ENCODE measurements around the gene CLIC4.
"Not testable (repeated sequence)": the region's sequence is repeated elsewhere in the genome, so short reads cannot be mapped to it uniquely, and the experiment has no call there.

The CLIC4 gene

DNA sequence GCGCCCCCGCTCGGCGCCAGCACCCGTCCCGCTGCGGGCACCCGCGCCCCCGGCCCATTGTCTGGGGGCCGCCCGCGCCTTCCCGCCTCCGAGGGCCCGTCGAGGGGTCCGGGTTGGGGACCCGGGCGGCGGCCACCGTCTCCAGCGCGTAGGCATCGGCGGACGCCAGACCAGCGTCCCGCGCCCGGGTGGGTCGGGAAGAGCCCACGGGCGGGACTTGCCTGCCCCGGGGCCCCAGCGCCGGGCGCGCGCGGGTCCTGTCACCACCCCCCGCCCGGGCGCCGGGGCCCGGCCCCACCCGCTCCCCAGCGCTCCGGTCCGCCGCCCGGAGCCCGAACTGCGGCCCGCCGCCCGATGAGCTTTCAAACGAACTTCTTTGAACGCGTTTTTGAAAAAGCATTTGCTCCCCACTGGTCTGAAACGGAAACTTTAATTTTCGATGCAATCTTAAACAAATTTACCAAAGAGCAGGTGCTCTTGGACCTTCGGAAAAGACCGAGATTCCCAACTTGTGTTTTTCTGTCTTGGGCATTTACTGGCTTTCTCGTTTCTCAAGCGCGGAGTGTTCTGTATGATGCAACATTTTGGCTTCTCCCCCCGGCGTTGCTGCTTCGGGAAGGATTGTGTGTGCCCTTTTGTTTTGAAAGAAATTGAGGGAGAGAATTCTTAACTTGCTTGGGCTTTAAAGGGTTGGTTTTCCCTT, 615 bp downstream of the CLIC4 start:
- no peak for DNase-seq (ENCODE audit: low read depth)

GRCh38 chr1:24748191-24749121, 3.2 kb downstream of the CLIC4 start:
- no peak for DNase-seq (ENCODE audit: low read depth)

GRCh38 chr1:24749252-24749651, 4.0 kb downstream of the CLIC4 start:
- DNase-seq (ENCODE audit: low read depth), result no peak

- no peak for DNase-seq (ENCODE audit: low read depth)
These were observed 4.6 kb downstream of the CLIC4 start for GRCh38 chr1:24749886-24750285.

DNA sequence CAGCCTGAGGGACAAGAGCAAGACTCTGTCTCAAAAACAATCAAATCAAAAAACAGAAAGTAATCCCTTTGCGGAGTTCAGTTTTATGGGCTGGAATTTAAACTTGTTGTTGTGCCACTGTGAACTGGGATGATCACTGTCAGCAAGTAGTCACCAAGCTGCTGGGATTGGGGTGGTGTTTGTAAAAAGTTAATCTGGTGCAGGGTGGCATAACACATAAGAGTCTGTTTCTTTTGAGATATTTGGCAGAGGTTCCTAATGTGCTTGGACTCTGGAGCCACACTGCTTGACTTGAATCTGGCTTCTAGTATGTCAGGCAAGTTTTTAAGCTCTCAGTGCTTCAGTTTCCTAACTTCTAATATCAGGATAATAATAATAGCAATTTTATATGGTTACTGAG, 6.6 kb downstream of the CLIC4 start:
- no peak for DNase-seq (ENCODE audit: low read depth)

GRCh38 chr1:24752305-24752704, 7.1 kb downstream of the CLIC4 start:
- DNase-seq (ENCODE audit: low read depth), result no peak

- DNase-seq (ENCODE audit: low read depth), result no peak
These were observed 9.0 kb downstream of the CLIC4 start for GRCh38 chr1:24754229-24754628.

- not testable (repeated sequence) for DNase-seq (ENCODE audit: low read depth)
These were observed 10.1 kb downstream of the CLIC4 start for GRCh38 chr1:24755323-24755722.

DNA sequence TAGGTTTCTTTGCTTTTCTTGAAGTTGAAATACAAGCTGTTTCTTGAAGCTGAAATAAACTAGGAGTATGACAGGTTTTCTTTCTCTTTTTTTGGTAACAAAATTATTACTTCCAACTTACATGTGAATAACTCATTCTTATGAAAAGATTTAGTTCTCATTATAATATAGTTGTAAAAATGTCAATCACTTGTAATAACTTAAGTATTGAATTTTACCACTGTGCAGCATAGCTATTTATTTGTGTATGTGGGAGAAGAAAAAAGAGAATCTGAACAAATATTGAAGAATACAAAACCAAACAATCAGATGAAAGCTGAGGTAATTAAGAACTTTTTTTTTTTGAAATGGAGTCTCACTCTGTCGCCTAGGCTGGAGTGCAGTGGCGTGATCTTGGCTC, 11.1 kb downstream of the CLIC4 start:
- DNase-seq (ENCODE audit: low read depth), result no peak

DNA sequence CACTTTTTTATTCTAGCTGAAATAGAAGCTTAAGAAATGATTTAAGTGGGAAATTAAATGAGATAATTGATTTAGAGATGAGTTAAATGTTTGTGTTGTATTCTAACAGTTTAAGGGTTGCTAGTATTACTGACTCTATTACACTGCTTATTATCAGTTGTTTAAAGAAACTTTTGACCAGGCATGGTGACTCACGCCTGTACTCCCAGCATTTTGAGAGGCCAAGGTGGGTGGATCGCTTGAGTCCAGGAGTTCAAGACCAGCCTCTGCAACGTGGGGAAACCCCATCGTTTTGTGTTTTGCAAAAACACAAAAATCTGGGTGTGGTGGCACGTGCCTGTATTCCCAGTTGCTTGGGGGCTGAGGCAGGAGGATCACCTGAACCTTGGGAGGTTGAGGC, 14.2 kb downstream of the CLIC4 start:
- no peak for DNase-seq (ENCODE audit: low read depth)

DNA sequence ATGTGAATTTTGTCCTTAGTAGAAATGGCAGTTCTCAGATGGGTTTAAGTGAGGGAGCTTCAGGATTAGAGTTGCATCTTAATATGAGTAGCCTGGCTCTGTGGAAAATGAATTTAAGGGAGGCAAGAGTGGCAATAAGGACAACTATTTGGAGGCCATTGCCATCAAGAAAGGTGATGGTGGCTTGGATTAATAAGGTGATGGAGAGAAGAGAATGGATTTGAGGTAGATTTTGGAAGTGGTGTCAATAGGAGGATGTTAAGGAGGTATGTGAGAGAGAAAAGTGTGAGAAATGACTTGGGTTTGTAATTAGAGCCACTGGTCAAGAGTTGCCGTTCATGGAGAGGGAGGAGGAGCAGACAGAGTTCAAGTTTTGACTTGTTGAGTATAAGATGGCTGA, 16.3 kb downstream of the CLIC4 start:
- DNase-seq (ENCODE audit: low read depth), result no peak

DNA sequence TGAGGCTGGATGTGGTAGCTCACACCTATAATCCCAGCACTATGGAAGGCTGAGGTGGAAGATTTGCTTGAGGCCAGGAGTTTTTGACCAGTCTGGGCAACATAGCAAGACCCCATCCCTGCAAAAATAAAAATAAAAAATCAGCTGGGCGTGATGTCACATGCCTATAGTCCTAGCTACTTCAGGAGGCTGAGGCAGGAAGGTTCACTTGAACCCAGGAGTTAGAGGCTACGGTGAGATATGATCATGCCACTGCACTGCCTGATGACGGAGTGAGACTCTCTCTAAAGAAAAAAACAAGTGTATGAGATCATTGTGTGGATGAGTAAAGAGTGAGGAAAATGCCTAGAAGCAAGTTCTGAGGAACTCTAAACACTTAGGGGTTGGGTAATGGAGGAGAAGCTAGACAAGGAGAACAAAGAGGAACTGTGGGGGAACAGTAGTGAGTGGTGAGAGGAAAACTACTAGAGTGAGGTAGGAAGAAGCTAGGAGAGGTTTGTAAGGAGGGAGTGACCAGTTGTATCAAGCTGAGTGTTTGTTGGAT, 17.0 kb downstream of the CLIC4 start:
- no peak for DNase-seq (ENCODE audit: low read depth)

- no peak for DNase-seq (ENCODE audit: low read depth)
These were observed 18.4 kb downstream of the CLIC4 start for GRCh38 chr1:24763671-24764070.

DNA sequence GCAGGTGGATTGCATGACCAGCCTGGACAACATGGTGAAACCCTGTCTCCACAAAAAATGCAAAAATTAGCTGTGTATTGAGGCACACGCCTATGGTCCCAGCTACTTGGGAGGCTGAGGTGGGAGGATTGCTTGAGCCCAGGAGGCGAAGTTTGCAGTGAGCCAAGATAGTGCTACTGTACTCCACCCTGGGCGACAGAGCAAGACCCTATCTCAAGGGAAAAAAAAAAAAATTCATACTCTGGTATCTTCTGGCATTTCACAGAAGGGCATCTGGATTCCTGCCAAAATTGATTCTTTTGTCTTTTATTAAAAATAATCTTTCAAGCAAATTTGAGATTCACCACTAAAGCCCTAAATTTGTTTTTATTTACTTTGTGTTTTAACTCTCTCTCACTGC, 19.2 kb downstream of the CLIC4 start:
- DNase-seq (ENCODE audit: low read depth), result no peak

DNA sequence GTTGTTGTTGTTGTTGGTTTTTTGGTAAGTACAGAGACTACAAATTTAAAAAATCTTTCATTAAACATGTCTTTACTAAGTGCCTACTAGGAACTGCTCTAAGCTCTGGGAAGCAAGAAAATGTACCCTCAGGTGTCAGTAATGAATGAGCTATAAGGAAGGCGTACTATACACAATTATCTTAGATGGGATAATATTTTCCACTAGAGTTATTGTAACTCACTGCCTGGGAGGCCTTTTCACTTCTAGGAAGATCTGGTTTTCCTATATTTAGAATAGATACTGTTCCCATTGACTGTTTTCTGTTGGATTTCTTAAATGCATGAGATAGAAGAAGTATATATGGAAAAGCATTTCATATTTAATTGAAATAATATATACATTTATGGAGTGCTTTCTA, 19.6 kb downstream of the CLIC4 start:
- DNase-seq (ENCODE audit: low read depth), result no peak

- no peak for DNase-seq (ENCODE audit: low read depth)
These were observed 20.2 kb downstream of the CLIC4 start for GRCh38 chr1:24765308-24765988.

GRCh38 chr1:24767351-24767750, 22.1 kb downstream of the CLIC4 start:
- no peak for DNase-seq (ENCODE audit: low read depth)

DNA sequence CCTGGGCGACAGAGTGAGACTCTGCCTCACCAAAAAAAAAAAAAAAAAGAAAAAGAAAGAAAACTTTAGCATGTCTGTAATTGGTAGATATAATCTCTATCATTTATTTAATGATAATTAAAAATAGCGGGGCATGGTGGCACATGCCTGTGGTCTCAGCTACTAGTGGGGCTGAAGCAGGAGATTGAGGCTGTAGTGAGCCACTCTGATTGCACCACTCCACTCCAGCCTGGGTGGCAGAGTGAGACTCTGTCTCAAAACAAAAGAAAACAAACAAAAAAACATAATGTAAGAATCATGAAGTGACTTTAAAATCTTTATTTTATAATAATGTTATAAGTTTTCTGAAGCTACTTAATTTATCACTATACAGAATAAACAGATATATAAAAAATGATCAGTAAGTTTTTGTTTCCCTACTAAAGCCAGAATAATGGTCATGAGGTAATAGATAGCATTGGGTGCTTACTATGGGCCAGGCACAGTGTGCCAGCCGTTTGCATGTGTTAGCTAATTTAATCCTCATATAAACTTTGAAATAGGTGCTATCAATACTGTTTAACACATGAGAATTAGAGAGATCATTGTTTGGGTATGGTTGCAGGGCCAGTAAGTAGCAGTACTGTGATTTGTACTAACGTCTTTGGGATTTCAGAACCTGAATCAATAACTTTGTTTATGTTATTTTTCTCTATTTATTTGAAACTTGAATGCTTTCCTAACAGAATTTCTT, 23.8 kb downstream of the CLIC4 start:
- no peak for DNase-seq (ENCODE audit: low read depth)

GRCh38 chr1:24769656-24770651, 24.7 kb downstream of the CLIC4 start:
- no peak for DNase-seq (ENCODE audit: low read depth)

DNA sequence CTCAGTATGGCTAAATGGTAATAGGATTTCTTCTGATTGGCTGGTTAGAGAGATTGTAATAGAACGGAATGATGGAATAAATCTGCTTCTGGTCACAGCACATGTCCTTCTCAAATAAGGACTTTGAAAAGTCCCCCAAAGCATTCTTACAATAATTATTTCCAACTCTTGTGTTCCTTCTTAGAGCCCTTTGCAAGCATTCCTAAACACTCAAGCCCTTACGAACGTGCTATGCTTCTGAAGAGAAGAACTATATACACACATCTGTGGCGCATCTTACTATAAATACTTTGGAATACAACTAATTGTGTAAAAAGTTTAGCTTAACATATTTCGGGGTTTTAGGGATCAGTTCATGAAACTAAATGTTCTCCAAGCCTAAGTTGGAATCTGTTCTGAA, 25.6 kb downstream of the CLIC4 start:
- no peak for DNase-seq (ENCODE audit: low read depth)

- no peak for DNase-seq (ENCODE audit: low read depth)
These were observed 26.3 kb downstream of the CLIC4 start for GRCh38 chr1:24771574-24771973.

Data from stimulated activated CD8-positive, alpha-beta memory T cell treated with anti-CD3 and anti-CD28 coated beads, Interleukin-15, amount 100 ng/mL, for 1 hour (primary cell).